Trophoblast cell (in vitro differentiated cells and primary cell): ENCODE results near the gene CCNDBP1.

Experiments
- DNase-seq, 2 donors: peaks; one replicate each; pipeline ENCODE4 v3.0.0-alpha.2; 2016
- H2AFZ ChIP-seq: 2 replicates; pipeline ENCODE4 v1.6.1; 2013; ENCODE audit warnings: low read length, moderate library complexity, mild to moderate bottlenecking; ENCODE audit not compliant: insufficient read depth, poor library complexity
- H2AK5ac ChIP-seq: 2 replicates; pipeline ENCODE4 v1.6.1; 2013; ENCODE audit warnings: mild to moderate bottlenecking, low read length
- H2BK120ac ChIP-seq: 2 replicates; pipeline ENCODE4 v1.6.1; 2013; ENCODE audit warnings: low read length, mild to moderate bottlenecking, moderate library complexity; ENCODE audit not compliant: insufficient read depth, poor library complexity
- H2BK12ac ChIP-seq: 2 replicates; pipeline ENCODE4 v1.6.1; 2013; ENCODE audit warnings: mild to moderate bottlenecking, low read length, moderate library complexity
- H2BK5ac ChIP-seq: 2 replicates; pipeline ENCODE4 v1.6.1; 2013; ENCODE audit warnings: low read length, low read depth, moderate library complexity, mild to moderate bottlenecking; ENCODE audit not compliant: poor library complexity
- H3K14ac ChIP-seq: 2 replicates; pipeline ENCODE4 v1.6.1; 2013; ENCODE audit warnings: mild to moderate bottlenecking, low read length
- H3K18ac ChIP-seq: 2 replicates; pipeline ENCODE4 v1.6.1; 2013; ENCODE audit warnings: mild to moderate bottlenecking, low read length
- H3K23ac ChIP-seq: 2 replicates; pipeline ENCODE4 v1.6.1; 2013; ENCODE audit warnings: low read length
- H3K27ac ChIP-seq: 2 replicates; pipeline ENCODE4 v1.5.1; 2013; ENCODE audit warnings: low read depth, mild to moderate bottlenecking, inconsistent platforms, low read length, moderate library complexity
- H3K27me3 ChIP-seq: 2 replicates; pipeline ENCODE4 v1.6.1; 2013; ENCODE audit warnings: inconsistent platforms, mild to moderate bottlenecking, low read length, moderate library complexity; ENCODE audit not compliant: insufficient read depth
- H3K36me3 ChIP-seq, 2 experiments: 1 replicate in 1 of 2; 2 replicates in 1 of 2; pipeline ENCODE4 v1.6.1; 2013; ENCODE audit warnings: low read length in 2 of 2, mild to moderate bottlenecking in 2 of 2, moderate library complexity in 1 of 2; ENCODE audit not compliant: insufficient read depth in 2 of 2, control insufficient read depth in 1 of 2
- H3K4ac ChIP-seq: 2 replicates; pipeline ENCODE4 v1.6.1; 2013; ENCODE audit warnings: low read depth, mild to moderate bottlenecking, low read length, moderate library complexity
- H3K4me1 ChIP-seq, 2 experiments: 1 replicate in 1 of 2; 2 replicates in 1 of 2; pipeline ENCODE4 v1.6.1; 2013; ENCODE audit warnings: low read length in 2 of 2, mild to moderate bottlenecking in 2 of 2, moderate library complexity in 1 of 2; ENCODE audit not compliant: insufficient read depth in 2 of 2, control insufficient read depth in 1 of 2
- H3K4me2 ChIP-seq: 2 replicates; pipeline ENCODE4 v1.6.1; 2013; ENCODE audit warnings: inconsistent platforms, mild to moderate bottlenecking, low read length, moderate library complexity
- H3K4me3 ChIP-seq: 2 replicates; pipeline ENCODE4 v1.5.1; 2013; ENCODE audit warnings: mild to moderate bottlenecking, low read depth, low read length, inconsistent platforms
- H3K79me1 ChIP-seq: one replicate; pipeline ENCODE4 v1.6.1; 2013; ENCODE audit warnings: low read length
- H3K79me2 ChIP-seq: 2 replicates; pipeline ENCODE4 v1.6.1; 2013; ENCODE audit warnings: low read length, mild to moderate bottlenecking; ENCODE audit not compliant: control insufficient read depth, insufficient read depth, poor library complexity
- H3K9ac ChIP-seq: 2 replicates; pipeline ENCODE4 v1.6.1; 2013; ENCODE audit warnings: mild to moderate bottlenecking, low read length
- H3K9me3 ChIP-seq: 2 replicates; pipeline ENCODE4 v1.6.1; 2013; ENCODE audit warnings: low read depth, mild to moderate bottlenecking, control low read depth, inconsistent platforms, low read length; ENCODE audit not compliant: insufficient read depth
- H4K12ac ChIP-seq: 2 replicates; pipeline ENCODE4 v1.6.1; 2013; ENCODE audit warnings: low read depth, mild to moderate bottlenecking, low read length, moderate library complexity
- H4K8ac ChIP-seq: 2 replicates; pipeline ENCODE4 v1.6.1; 2013; ENCODE audit warnings: low read depth, mild to moderate bottlenecking, low read length, moderate library complexity
- H4K91ac ChIP-seq: one replicate; pipeline ENCODE4 v1.6.1; 2013; ENCODE audit warnings: low read depth, mild to moderate bottlenecking, low read length, moderate library complexity
- WGBS: extraction: QIAGEN DNeasy Blood & Tissue Kit; methylation state at CpG from one replicate; pipeline ENCODE4 v1.1.7; 2013; ENCODE audit warnings: missing lambda C conversion rate; ENCODE audit not compliant: insufficient read length, insufficient coverage; ENCODE audit errors: extremely low coverage; 5-methylcytosine and 5-hydroxymethylcytosine counted together

The CCNDBP1 gene

DNA sequence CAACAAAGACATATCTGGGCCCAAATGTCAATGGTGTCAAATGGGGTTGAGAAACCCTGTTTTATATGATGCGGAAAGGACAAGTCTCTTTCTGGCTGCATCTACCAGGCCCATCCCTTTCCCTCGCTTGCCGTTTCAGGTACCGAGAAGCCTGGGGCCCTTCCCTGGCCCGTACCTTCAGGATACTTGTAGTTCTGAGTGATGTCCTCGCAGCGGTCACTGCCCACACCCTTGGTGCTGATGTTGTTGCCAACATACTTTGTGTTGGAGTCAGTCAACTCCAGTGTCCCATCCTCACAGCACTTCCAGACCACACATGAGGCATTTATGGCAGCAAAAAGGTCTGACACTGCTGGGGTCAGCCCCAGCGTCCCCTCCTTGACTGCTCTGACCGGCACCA is 21.8 kb downstream of the CCNDBP1 start:
- H4K8ac ChIP-seq: no peak overlapping the region
- H3K79me1 ChIP-seq: no peaks in the 10 kb centered on the region
- no peak overlapping the region for H2AK5ac ChIP-seq
- H3K14ac ChIP-seq: no peak overlapping the region
- no peaks in the 10 kb centered on the region for H3K9me3 ChIP-seq
- H3K79me2 ChIP-seq: no peaks in the 10 kb centered on the region
- no peak overlapping the region for H2AFZ ChIP-seq
- no peak overlapping the region for H4K12ac ChIP-seq
- DNase-seq: no peak
- no peak overlapping the region for H3K18ac ChIP-seq
- no peaks in the 10 kb centered on the region for H3K36me3 ChIP-seq
- H3K4me1 ChIP-seq: no peaks in the 10 kb centered on the region
- no peak overlapping the region for H3K4me2 ChIP-seq
- H3K23ac ChIP-seq: no peak overlapping the region
- no peak overlapping the region for H3K9ac ChIP-seq
- no peaks in the 10 kb centered on the region for H3K27me3 ChIP-seq
- H3K4me3 ChIP-seq: no peak overlapping the region
- H4K91ac ChIP-seq: no peak overlapping the region
- H2BK5ac ChIP-seq: no peak overlapping the region
- H3K4ac ChIP-seq: no peak overlapping the region
- no peak overlapping the region for H2BK12ac ChIP-seq
- H2BK120ac ChIP-seq: no peak overlapping the region
- no peak overlapping the region for H3K27ac ChIP-seq
- WGBS: no CpG with 5 or more reads among the region's 9 CpGs

DNA sequence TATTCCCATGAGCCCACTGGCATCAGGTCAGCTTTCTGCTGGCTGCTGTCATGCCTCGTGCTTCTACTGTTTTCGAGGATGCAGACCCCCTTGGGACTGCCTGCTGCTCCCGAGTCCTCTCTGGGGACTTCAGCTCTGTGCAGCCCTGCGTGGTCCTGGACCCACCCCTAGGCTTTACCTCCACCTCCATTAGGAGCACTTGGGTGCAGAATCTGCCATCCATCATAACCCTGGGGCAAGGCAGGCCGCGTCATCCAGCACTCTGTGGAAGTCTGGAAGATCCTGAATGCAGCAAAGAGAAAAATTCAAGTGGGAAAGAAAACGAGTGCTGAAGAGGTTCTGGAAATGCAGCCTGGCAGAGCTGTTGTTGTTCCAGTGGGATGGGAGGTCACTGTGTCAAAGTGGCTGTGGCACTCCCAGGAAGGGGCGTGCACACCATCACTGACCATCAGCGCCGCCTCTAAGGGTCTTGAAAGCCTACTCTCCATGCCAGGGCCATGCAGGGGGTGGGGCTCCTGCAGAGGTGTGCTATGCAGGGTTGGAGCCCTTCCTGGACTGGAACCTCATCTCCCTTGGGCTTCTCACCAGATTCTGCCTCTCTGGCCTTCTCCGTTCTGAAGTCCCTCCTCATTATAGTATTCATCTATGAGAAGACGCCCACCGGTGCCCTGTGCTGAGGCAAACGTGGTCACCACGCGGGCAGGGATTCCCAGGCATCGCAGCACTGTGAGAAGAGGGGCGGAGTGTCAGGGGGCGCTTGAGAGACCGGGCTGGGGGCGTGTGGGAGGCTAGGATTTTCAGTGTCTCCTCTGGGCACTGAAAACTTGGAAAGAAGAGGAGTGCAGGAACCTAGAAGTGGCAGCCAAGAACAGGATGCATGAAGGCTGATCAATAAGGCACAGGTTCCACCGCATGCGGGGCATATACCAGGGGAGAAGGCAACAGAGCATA is 23.1 kb downstream of the CCNDBP1 start:
- no peak overlapping the region for H3K9ac ChIP-seq
- DNase-seq: no peak
- no peak overlapping the region for H2AFZ ChIP-seq
- no peak overlapping the region for H3K4me2 ChIP-seq
- no peaks in the 10 kb centered on the region for H3K9me3 ChIP-seq
- no peaks in the 10 kb centered on the region for H3K79me1 ChIP-seq
- H3K23ac ChIP-seq: no peak overlapping the region
- H3K4ac ChIP-seq: no peak overlapping the region
- H3K79me2 ChIP-seq: no peaks in the 10 kb centered on the region
- H2BK12ac ChIP-seq: no peak overlapping the region
- H2BK5ac ChIP-seq: no peak overlapping the region
- H3K18ac ChIP-seq: no peak overlapping the region
- H3K4me1 ChIP-seq: no peaks in the 10 kb centered on the region
- H3K36me3 ChIP-seq: no peaks in the 10 kb centered on the region
- no peak overlapping the region for H4K12ac ChIP-seq
- no peak overlapping the region for H3K27ac ChIP-seq
- H2BK120ac ChIP-seq: no peak overlapping the region
- no peak overlapping the region for H3K14ac ChIP-seq
- H4K91ac ChIP-seq: no peak overlapping the region
- no peak overlapping the region for H4K8ac ChIP-seq
- no peaks in the 10 kb centered on the region for H3K27me3 ChIP-seq
- no peak overlapping the region for H2AK5ac ChIP-seq
- no CpG with 5 or more reads among the region's 23 CpGs for WGBS
- no peak overlapping the region for H3K4me3 ChIP-seq

DNA sequence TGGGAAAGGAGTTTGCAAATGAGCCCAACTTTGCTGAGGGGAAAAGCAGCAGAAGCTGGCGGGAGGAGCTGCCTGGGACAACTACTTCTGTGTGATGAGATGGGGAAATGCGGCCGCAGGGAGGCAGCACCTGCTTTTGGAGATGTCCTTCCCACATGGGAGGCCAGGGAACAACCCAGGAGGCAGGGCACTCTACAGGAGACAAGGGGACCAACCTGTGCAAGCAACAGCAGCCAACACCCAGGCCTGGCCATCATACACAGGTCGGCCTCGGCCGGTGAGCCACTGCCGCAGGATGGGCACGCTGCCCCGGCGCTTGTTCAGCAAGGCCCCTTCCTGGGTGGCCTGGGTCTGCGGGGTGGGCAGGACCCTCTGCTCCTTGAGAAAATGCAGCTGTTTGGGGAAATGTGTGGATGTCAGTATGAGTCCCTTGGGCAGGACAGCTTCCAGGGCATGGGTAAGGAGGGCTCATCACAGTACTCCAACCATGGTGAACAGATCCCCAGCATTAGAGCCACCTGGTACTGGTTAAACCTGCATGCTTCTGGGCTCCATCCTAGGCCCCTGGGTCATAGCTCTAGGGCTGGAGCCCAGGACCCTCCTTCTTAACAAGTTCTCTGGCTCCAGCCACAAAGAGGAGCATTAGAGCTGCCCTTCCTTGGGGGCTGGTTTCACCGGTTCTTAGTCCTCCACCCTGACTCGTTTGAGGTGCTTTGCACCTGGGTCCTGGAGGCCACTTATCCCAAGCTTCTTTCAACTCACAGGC is 24.0 kb downstream of the CCNDBP1 start:
- Histone ChIP-seq H3K9ac (no peak overlapping the region), H3K79me2 (no peaks in the 10 kb centered on the region), H3K27me3 (no peaks in the 10 kb centered on the region), H2AFZ (no peak overlapping the region), H3K36me3 (no peaks in the 10 kb centered on the region), H3K23ac (no peak overlapping the region), H3K9me3 (no peaks in the 10 kb centered on the region), H2BK5ac (no peak overlapping the region), H3K4me2 (no peak overlapping the region), H3K4me3 (no peak overlapping the region), H2BK120ac (no peak overlapping the region), H2AK5ac (no peak overlapping the region), H4K12ac (no peak overlapping the region), H4K8ac (no peak overlapping the region), H3K27ac (no peak overlapping the region), H3K79me1 (no peaks in the 10 kb centered on the region), H3K4me1 (no peaks in the 10 kb centered on the region), H3K18ac (no peak overlapping the region), H3K4ac (no peak overlapping the region), H4K91ac (no peak overlapping the region), H3K14ac (no peak overlapping the region), H2BK12ac (no peak overlapping the region)
- WGBS: no CpG with 5 or more reads among the region's 13 CpGs
- peak; percentile 33 to 56 for DNase-seq

DNA sequence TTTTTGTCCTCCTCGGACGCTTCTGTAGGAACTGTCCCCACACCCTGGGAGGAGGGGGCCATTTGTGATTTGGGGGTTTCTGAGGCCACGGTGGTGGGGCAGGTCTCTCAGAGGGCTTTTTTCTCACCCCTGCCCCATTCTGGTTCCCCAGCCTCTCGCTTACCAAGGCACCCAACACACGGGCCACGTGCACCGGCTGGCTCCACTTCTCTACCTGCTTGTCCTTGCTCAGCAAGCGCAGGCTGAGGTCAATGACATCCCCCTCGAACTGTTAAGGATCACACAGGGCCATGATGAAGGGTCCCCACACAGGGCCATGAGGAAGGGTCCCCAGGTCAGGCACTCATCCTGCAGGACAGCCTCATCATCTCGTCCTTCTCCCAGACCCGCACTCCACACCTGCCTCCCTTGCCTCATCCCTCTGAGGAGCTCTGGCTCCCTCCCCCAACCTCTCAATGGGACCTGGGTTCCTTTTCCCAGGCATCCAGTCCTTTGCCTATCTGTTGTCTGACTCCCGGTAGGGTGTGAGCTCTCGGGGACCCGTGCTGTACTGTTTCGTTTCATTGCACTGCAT is 25.1 kb downstream of the CCNDBP1 start:
- no peak overlapping the region for H3K4me2 ChIP-seq
- H3K9me3 ChIP-seq: no peaks in the 10 kb centered on the region
- no peak overlapping the region for H3K4me3 ChIP-seq
- H3K18ac ChIP-seq: no peak overlapping the region
- H3K27ac ChIP-seq: no peak overlapping the region
- H2AFZ ChIP-seq: no peak overlapping the region
- no peaks in the 10 kb centered on the region for H3K36me3 ChIP-seq
- no peak overlapping the region for H4K12ac ChIP-seq
- no peak overlapping the region for H3K9ac ChIP-seq
- WGBS: no CpG with 5 or more reads among the region's 15 CpGs
- H2BK5ac ChIP-seq: no peak overlapping the region
- H2AK5ac ChIP-seq: no peak overlapping the region
- no peaks in the 10 kb centered on the region for H3K79me2 ChIP-seq
- H3K4me1 ChIP-seq: no peaks in the 10 kb centered on the region
- H4K91ac ChIP-seq: no peak overlapping the region
- H2BK120ac ChIP-seq: no peak overlapping the region
- no peak overlapping the region for H3K23ac ChIP-seq
- no peaks in the 10 kb centered on the region for H3K79me1 ChIP-seq
- H2BK12ac ChIP-seq: no peak overlapping the region
- no peak overlapping the region for H3K14ac ChIP-seq
- no peak overlapping the region for H4K8ac ChIP-seq
- no peak for DNase-seq
- no peak overlapping the region for H3K4ac ChIP-seq
- no peaks in the 10 kb centered on the region for H3K27me3 ChIP-seq
